HepG2 (cell line): ENCODE measurements around the gene MAP2K5. TPM values are rescaled to one million over a fixed set of nuclear protein-coding genes. Genes with fewer than 3 reads are reported as not detected.

Experiments
- ARNTL ChIP-seq: sonication (generic); formaldehyde crosslinking; IDR thresholded peaks from 2 replicates; pipeline ENCODE4 v1.4.0; 2020; ENCODE audit warnings: mild to moderate bottlenecking, missing genetic modification reagents
- DNMT3B ChIP-seq: conservative IDR thresholded peaks from 2 replicates; pipeline ENCODE4 v1.6.1; 2016; ENCODE audit warnings: missing biosample characterization, control low read depth
- ESRRA ChIP-seq: sonication (generic); formaldehyde crosslinking; IDR thresholded peaks from 2 replicates; pipeline ENCODE4 v1.5.1; 2020; ENCODE audit warnings: mild to moderate bottlenecking, low read depth, missing genetic modification reagents
- ETV5 ChIP-seq: IDR thresholded peaks from 2 replicates; pipeline ENCODE4 v1.6.1; 2018; ENCODE audit warnings: missing biosample characterization, missing genetic modification reagents, inconsistent platforms, borderline replicate concordance
- GTF2F1 ChIP-seq: fragments of 150-350 bp; IDR thresholded peaks from 2 replicates; pipeline ENCODE4 v1.6.1; 2014; ENCODE audit warnings: low read length
- HNF4G ChIP-seq, 2 experiments: sonication (generic) in 1 of 2; formaldehyde crosslinking in 1 of 2; IDR thresholded peaks; 2 replicates each; pipeline versions ENCODE4 v1.4.0 to v1.6.1; 2011 to 2020; ENCODE audit warnings: borderline replicate concordance in 2 of 2, low read depth in 2 of 2, mild to moderate bottlenecking in 2 of 2, low read length in 1 of 2, missing genetic modification reagents in 1 of 2, moderate library complexity in 1 of 2
- PAWR ChIP-seq: sonication (generic); formaldehyde crosslinking; IDR thresholded peaks from 2 replicates; pipeline ENCODE4 v1.4.0; 2020; ENCODE audit warnings: missing genetic modification reagents, mild to moderate bottlenecking, borderline replicate concordance
- RBAK ChIP-seq: sonication (generic); formaldehyde crosslinking; IDR thresholded peaks from 2 replicates; pipeline ENCODE4 v1.5.1; 2020; ENCODE audit warnings: mild to moderate bottlenecking, missing genetic modification reagents
- TEAD2 ChIP-seq: sonication (generic); formaldehyde crosslinking; IDR thresholded peaks from 2 replicates; pipeline ENCODE4 v1.9.0; 2021; ENCODE audit warnings: missing genetic modification reagents
- TSC22D2 ChIP-seq: sonication (generic); formaldehyde crosslinking; IDR thresholded peaks from 2 replicates; pipeline ENCODE4 v1.5.1; 2020; ENCODE audit warnings: missing genetic modification reagents, mild to moderate bottlenecking, borderline replicate concordance
- ZFX ChIP-seq: sonication (generic); formaldehyde crosslinking; IDR thresholded peaks from 2 replicates; pipeline ENCODE4 v1.4.0; 2020; ENCODE audit warnings: mild to moderate bottlenecking, low read depth, missing genetic modification reagents, moderate library complexity
- ZNF10 ChIP-seq: sonication (generic); formaldehyde crosslinking; IDR thresholded peaks from 2 replicates; pipeline ENCODE4 v1.4.0; 2020; ENCODE audit warnings: mild to moderate bottlenecking, low read depth, missing genetic modification reagents, borderline replicate concordance
- ZNF205 ChIP-seq: IDR thresholded peaks from 2 replicates; pipeline ENCODE4 v1.6.1; 2018; ENCODE audit warnings: missing biosample characterization, missing genetic modification reagents
- ZNF430 ChIP-seq: sonication (generic); formaldehyde crosslinking; IDR thresholded peaks from 2 replicates; pipeline ENCODE4 v1.9.0; 2021; ENCODE audit warnings: mild to moderate bottlenecking, missing genetic modification reagents
- ZNF484 ChIP-seq: sonication (generic); formaldehyde crosslinking; IDR thresholded peaks from 2 replicates; pipeline ENCODE4 v1.5.1; 2020; ENCODE audit warnings: mild to moderate bottlenecking, low read depth, missing genetic modification reagents, borderline replicate concordance
- ZNF724P ChIP-seq: sonication (generic); formaldehyde crosslinking; IDR thresholded peaks from 2 replicates; pipeline ENCODE4 v1.8.0; 2022; ENCODE audit warnings: missing genetic modification reagents, borderline replicate concordance
- ZNF878 ChIP-seq: sonication (generic); formaldehyde crosslinking; IDR thresholded peaks from 2 replicates; pipeline ENCODE4 v1.8.1; 2023; ENCODE audit warnings: mild to moderate bottlenecking, missing genetic modification reagents, moderate library complexity
- polyA plus RNA-seq, 8 experiments: library from polyadenylated mRNA; depleted of rRNA in 3 of 8; stranded (reverse) in 7 of 8; unstranded in 1 of 8; fragments of >200 nt; fragmentation: Illumina TruSeq in 4 of 8; extraction: Trizol in 4 of 8; gene quantifications; 2 replicates each; pipeline versions ENCODE4 v1.2.1 to v1.2.3, GENCODE V29; 2011 to 2016; ENCODE audit warnings: low read depth in 4 of 8, missing spikeins in 1 of 8, mixed read lengths in 1 of 8; ENCODE audit not compliant: insufficient read depth in 1 of 8
- total RNA-seq, 5 experiments: library from RNA; depleted of rRNA; stranded (reverse); fragments of >200 nt; fragmentation: Illumina TruSeq; extraction: Trizol; gene quantifications; 2 replicates each; pipeline ENCODE4 v1.2.3, GENCODE V29; 2016; ENCODE audit warnings: low read depth in 1 of 5
- TF ChIP-seq, protein P1 (sequence below): sonication (generic); formaldehyde crosslinking; IDR thresholded peaks from 2 replicates; pipeline ENCODE4 v1.4.0; 2020; ENCODE audit warnings: mild to moderate bottlenecking, low read depth, missing genetic modification reagents
- TF ChIP-seq, protein P2 (sequence below): sonication (generic); formaldehyde crosslinking; IDR thresholded peaks from 2 replicates; pipeline ENCODE4 v1.4.0; 2020; ENCODE audit warnings: missing genetic modification reagents
- TF ChIP-seq, protein P3 (sequence below): sonication (generic); formaldehyde crosslinking; IDR thresholded peaks from 2 replicates; pipeline ENCODE4 v1.8.0; 2022; ENCODE audit warnings: missing genetic modification reagents, low read depth, mild to moderate bottlenecking, borderline replicate concordance
- TF ChIP-seq, protein P4 (sequence below): sonication (generic); formaldehyde crosslinking; IDR thresholded peaks from 2 replicates; pipeline ENCODE4 v1.4.0; 2020; ENCODE audit warnings: missing genetic modification reagents, borderline replicate concordance
- TF ChIP-seq, protein P5 (sequence below): sonication (generic); formaldehyde crosslinking; IDR thresholded peaks from 2 replicates; pipeline ENCODE4 v1.5.0; 2020; ENCODE audit warnings: mild to moderate bottlenecking, missing genetic modification reagents, borderline replicate concordance

The MAP2K5 gene
- total and polyA plus RNA-seq, 2 of the 13 experiments (the other 11 are each of a cell fraction or from before 2014, with no cell fraction given): 4.0 to 4.3 TPM

DNA sequence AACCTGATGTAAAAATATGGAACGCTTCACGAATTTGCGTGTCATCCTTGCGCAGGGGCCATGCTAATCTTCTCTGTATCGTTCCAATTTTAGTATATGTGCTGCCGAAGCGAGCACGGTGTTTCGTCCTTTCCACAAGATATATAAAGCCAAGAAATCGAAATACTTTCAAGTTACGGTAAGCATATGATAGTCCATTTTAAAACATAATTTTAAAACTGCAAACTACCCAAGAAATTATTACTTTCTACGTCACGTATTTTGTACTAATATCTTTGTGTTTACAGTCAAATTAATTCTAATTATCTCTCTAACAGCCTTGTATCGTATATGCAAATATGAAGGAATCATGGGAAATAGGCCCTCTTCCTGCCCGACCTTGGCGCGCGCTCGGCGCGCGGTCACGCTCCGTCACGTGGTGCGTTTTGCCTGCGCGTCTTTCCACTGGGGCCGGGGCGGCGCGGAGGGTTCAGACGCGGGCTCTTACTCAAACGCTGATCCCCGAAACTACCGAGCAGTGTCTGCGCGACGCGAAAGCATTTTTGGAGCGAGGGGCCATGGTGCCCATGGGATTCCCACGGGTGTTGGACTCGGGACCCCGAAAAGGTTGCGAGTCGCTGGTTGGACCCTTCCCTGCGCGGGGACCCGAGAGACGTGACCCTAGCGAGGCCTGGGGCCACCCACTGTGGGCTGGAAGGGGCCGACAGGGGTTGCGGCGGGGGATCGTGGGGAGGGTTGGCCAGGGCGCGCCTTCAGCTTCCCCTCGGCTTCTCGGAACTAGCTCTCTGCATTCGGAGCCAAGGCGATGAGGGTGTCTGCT lies 297.6 kb downstream of the MAP2K5 start, which contains the start of gene RNU6-1 (continued):
- TF ChIP-seq, protein P1, sequence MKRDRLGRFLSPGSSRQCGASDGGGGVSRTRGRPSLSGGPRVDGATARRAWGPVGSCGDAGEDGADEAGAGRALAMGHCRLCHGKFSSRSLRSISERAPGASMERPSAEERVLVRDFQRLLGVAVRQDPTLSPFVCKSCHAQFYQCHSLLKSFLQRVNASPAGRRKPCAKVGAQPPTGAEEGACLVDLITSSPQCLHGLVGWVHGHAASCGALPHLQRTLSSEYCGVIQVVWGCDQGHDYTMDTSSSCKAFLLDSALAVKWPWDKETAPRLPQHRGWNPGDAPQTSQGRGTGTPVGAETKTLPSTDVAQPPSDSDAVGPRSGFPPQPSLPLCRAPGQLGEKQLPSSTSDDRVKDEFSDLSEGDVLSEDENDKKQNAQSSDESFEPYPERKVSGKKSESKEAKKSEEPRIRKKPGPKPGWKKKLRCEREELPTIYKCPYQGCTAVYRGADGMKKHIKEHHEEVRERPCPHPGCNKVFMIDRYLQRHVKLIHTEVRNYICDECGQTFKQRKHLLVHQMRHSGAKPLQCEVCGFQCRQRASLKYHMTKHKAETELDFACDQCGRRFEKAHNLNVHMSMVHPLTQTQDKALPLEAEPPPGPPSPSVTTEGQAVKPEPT: no peak
- TF ChIP-seq ZNF724P (CRISPR knock-in tag): no peak
- TF ChIP-seq, protein P2, sequence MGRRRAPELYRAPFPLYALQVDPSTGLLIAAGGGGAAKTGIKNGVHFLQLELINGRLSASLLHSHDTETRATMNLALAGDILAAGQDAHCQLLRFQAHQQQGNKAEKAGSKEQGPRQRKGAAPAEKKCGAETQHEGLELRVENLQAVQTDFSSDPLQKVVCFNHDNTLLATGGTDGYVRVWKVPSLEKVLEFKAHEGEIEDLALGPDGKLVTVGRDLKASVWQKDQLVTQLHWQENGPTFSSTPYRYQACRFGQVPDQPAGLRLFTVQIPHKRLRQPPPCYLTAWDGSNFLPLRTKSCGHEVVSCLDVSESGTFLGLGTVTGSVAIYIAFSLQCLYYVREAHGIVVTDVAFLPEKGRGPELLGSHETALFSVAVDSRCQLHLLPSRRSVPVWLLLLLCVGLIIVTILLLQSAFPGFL (CRISPR knock-in tag): 0 out of 2 replicates have a peak, but pooled peaks have one; percentile 39
- TF ChIP-seq PAWR (CRISPR knock-in tag): no peak
- TF ChIP-seq, protein P3, sequence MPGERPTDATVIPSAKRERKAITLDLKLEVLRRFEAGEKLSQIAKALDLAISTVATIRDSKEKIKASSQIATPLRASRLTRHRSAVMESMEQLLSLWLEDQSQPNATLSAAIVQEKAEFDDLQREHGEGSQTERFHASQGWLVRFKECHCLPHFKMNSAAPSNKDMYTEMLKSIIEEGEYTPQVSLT: no peak
- TF ChIP-seq ZNF878: no peak
- TF ChIP-seq ZFX (CRISPR knock-in tag): peak; percentile 63
- TF ChIP-seq, protein P4, sequence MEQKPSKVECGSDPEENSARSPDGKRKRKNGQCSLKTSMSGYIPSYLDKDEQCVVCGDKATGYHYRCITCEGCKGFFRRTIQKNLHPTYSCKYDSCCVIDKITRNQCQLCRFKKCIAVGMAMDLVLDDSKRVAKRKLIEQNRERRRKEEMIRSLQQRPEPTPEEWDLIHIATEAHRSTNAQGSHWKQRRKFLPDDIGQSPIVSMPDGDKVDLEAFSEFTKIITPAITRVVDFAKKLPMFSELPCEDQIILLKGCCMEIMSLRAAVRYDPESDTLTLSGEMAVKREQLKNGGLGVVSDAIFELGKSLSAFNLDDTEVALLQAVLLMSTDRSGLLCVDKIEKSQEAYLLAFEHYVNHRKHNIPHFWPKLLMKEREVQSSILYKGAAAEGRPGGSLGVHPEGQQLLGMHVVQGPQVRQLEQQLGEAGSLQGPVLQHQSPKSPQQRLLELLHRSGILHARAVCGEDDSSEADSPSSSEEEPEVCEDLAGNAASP: peak; percentile 36; the same call in 1 of the 2 replicates
- TF ChIP-seq ZNF10 (CRISPR knock-in tag): no peak
- no peak for TF ChIP-seq TSC22D2
- no peak for TF ChIP-seq GTF2F1
- TF ChIP-seq ETV5 (CRISPR knock-in tag): no peak
- no peak for TF ChIP-seq ESRRA (CRISPR knock-in tag)
- no peak for TF ChIP-seq HNF4G (IDR thresholded peaks at IDR 0.05; ENCODE audit: borderline replicate concordance, low read depth, low read length)
- TF ChIP-seq HNF4G (CRISPR knock-in tag; IDR thresholded peaks at IDR 0.05; ENCODE audit: borderline replicate concordance, low read depth): no peak
- TF ChIP-seq ZNF205: no peak
- peak; percentile 65; the same call in 1 of the 2 replicates for TF ChIP-seq ARNTL (CRISPR knock-in tag)
- TF ChIP-seq DNMT3B (CRISPR knock-in tag): no peak
- no peak for TF ChIP-seq RBAK (CRISPR knock-in tag)
- TF ChIP-seq ZNF484: no peak
- TF ChIP-seq TEAD2: no peak
- no peak; the same call in 1 of the 2 replicates for TF ChIP-seq ZNF430 (CRISPR knock-in tag)
- TF ChIP-seq, protein P5, sequence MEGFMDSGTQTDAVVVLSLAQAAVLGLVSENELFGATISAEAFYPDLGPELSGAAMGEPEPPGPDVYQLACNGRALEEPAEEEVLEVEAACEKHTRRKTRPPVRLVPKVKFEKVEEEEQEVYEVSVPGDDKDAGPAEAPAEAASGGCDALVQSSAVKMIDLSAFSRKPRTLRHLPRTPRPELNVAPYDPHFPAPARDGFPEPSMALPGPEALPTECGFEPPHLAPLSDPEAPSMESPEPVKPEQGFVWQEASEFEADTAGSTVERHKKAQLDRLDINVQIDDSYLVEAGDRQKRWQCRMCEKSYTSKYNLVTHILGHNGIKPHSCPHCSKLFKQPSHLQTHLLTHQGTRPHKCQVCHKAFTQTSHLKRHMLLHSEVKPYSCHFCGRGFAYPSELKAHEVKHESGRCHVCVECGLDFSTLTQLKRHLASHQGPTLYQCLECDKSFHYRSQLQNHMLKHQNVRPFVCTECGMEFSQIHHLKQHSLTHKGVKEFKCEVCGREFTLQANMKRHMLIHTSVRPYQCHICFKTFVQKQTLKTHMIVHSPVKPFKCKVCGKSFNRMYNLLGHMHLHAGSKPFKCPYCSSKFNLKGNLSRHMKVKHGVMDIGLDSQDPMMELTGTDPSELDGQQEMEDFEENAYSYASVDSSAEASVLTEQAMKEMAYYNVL (CRISPR knock-in tag): 0 out of 2 replicates have a peak, but pooled peaks have one; percentile 51
